Left ventricle myocardium inferior (tissue), 1 donor: ENCODE measurements around the gene PLA2G1B. TPM values are rescaled to one million over a fixed set of nuclear protein-coding genes. Genes with fewer than 3 reads are reported as not detected.

Experiments used
- DNase-seq: peaks from one replicate; pipeline ENCODE4 v3.0.0-alpha.2; 2020
- H3K27ac ChIP-seq: fragments of 200-600 bp; replicated peaks from 2 replicates; pipeline ENCODE4 v1.8.0; 2021
- H3K27me3 ChIP-seq: fragments of 200-600 bp; 2 replicates; pipeline ENCODE4 v1.8.0; 2021; ENCODE audit warnings: low read depth
- H3K36me3 ChIP-seq: fragments of 200-600 bp; 2 replicates; pipeline ENCODE4 v1.8.0; 2021
- H3K4me1 ChIP-seq: fragments of 200-600 bp; 2 replicates; pipeline ENCODE4 v1.8.0; 2021
- H3K4me3 ChIP-seq: fragments of 200-600 bp; 2 replicates; pipeline ENCODE4 v1.8.0; 2021; ENCODE audit warnings: mild to moderate bottlenecking, moderate library complexity
- H3K9me3 ChIP-seq: fragments of 200-600 bp; replicated peaks from 2 replicates; pipeline ENCODE4 v1.8.0; 2021
- CTCF ChIP-seq: fragments of 200-600 bp; IDR thresholded peaks from 2 replicates; pipeline ENCODE4 v1.8.0; 2021; ENCODE audit warnings: antibody characterized with exemption, mild to moderate bottlenecking, borderline replicate concordance
- intact Hi-C: fragments of 100-400 bp; cut with micrococcal nuclease; formaldehyde crosslinking; loops from one replicate; pipeline ENCODE4 v1.11.0; 2022
- total RNA-seq: library from RNA; stranded (reverse); fragmentation: NEBNext Ultra II Directional; extraction: Animal tissue kit (Norgen Biotek cat#: 25700); gene quantifications from one replicate; pipeline ENCODE4 v1.2.1, GENCODE V29; 2021
- donor health status: DM: no; HTN: yes; CAD: no; lungs with severe emphysema.

The PLA2G1B gene
- total RNA-seq, 1 donor from 2014 or later = not detected

GRCh38 chr12:120370343-120371243 lies 43.0 kb upstream of the PLA2G1B start:
- Histone ChIP-seq H3K27me3 (peaks cover 72% of the 10 kb centered on the region), H3K4me1 (peaks cover 26% of the 10 kb centered on the region), H3K36me3 (no peaks in the 10 kb centered on the region), H3K9me3 (no peaks in the 10 kb centered on the region), H3K27ac (no peak overlapping the region), H3K4me3 (no peak overlapping the region)
- intact Hi-C loops = no loop called here
- DNase-seq = no peak
- no peak for TF ChIP-seq CTCF

- TF ChIP-seq CTCF = no peak
- intact Hi-C loops = no loop called here
- peaks cover 26% of the 10 kb centered on the region for H3K4me1 ChIP-seq
- no peaks in the 10 kb centered on the region for H3K9me3 ChIP-seq
- H3K27ac ChIP-seq = no peak overlapping the region
- H3K27me3 ChIP-seq = peaks cover 67% of the 10 kb centered on the region
- H3K4me3 ChIP-seq = peak overlapping the region; percentile 75
- no peaks in the 10 kb centered on the region for H3K36me3 ChIP-seq
- no peak for DNase-seq
Observed at GRCh38 chr12:120369603-120370342, 42.2 kb upstream of the PLA2G1B start.

- Histone ChIP-seq H3K36me3 (no peaks in the 10 kb centered on the region), H3K9me3 (no peaks in the 10 kb centered on the region), H3K4me3 (peak within 1 kb of the TSS; percentile 75), H3K4me1 (peaks cover 26% of the 10 kb centered on the region), H3K27ac (peak within 1 kb of the TSS; percentile 52), H3K27me3 (peaks cover 60% of the 10 kb centered on the region)
- no peak for TF ChIP-seq CTCF
- intact Hi-C loops = no loop called here
- DNase-seq = no peak
Observed at GRCh38 chr12:120368789-120369602, 41.4 kb upstream of the PLA2G1B start, which contains the start of gene MSI1. TSS of gene MSI1 (minus strand) at chr12:120369164. CDS start at chr12:120369091, 73 bp downstream.

- peak overlapping the region; percentile 52 for H3K27ac ChIP-seq
- H3K36me3 ChIP-seq = no peaks in the 10 kb centered on the region
- H3K9me3 ChIP-seq = no peaks in the 10 kb centered on the region
- TF ChIP-seq CTCF = no peak
- H3K27me3 ChIP-seq = peaks cover 54% of the 10 kb centered on the region
- intact Hi-C loops = no loop called here
- peak overlapping the region; percentile 75 for H3K4me3 ChIP-seq
- peaks cover 26% of the 10 kb centered on the region for H3K4me1 ChIP-seq
- no peak for DNase-seq
Observed at GRCh38 chr12:120367924-120368788, 40.6 kb upstream of the PLA2G1B start.
